Keratinocyte (primary cell): ENCODE measurements around the gene COX4I1.

Source experiments
- CTCF ChIP-seq, 3 experiments: IDR thresholded peaks in 1 of 3; conservative IDR thresholded peaks in 1 of 3; optimal IDR thresholded peaks in 1 of 3; 2 replicates in 2 of 3; 3 replicates in 1 of 3; pipeline versions ENCODE3 to v1.5.1; 2011; ENCODE audit warnings: low read length in 3 of 3, mild to moderate bottlenecking in 3 of 3, moderate library complexity in 2 of 3, control low read depth in 1 of 3, inconsistent platforms in 1 of 3; ENCODE audit not compliant: insufficient read depth in 2 of 3; ENCODE audit errors: extremely low read depth in 1 of 3
- EZH2 ChIP-seq: IDR thresholded peaks from one replicate; pipeline ENCODE4 v1.6.1; 2012; ENCODE audit warnings: inconsistent platforms, mild to moderate bottlenecking, low read length, moderate library complexity

DNA sequence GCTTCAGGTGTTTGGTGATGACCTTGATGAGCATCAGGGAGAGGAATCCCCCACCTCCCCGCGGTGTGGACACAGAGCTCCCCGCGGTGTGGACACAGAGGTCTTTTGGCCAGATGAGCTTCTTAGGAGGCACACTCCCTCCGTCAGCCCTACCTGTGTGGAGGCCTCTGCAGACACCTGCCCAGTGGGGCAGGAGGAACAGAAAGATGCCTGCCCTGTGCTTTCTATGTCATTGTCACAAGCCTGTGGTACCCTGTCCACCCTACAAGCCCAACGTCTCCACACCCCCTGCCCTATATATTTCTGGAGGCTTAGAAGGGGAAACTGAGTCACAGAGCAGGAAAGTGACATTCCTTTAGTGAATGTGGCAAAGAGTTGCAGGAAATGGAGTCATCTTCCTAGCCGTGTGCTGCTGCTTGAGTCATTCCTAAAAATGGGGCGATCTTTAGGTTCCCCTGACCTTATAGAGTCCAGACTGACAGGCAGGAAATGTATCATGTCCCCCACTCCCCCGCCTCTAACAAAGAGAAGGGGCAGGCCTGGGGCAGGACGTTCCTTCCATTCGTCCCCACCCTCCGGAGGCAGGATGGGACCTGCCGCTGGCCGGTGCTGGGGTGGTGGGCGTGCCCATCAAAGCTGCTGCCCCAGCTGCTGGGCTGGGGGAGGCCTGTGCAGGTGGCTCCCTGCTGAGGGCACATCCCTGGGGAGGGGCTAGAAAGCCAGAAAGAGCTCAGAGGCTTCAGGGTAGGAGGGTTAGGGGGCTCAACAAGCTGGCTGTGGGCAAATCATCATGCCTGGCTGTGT, 47.6 kb upstream of the COX4I1 start:
- TF ChIP-seq CTCF (optimal IDR thresholded peaks at IDR 0.05 in 1 of 3, IDR thresholded peaks at IDR 0.05 in 1 of 3, conservative IDR thresholded peaks at IDR 0.05 in 1 of 3; ENCODE audit: extremely low read depth in 1 of 3, insufficient read depth in 2 of 3, low read length in 3 of 3) (no peak), EZH2 (no peak)
